ENCODE results near the gene DNALI1. TPM values are rescaled to one million over a fixed set of nuclear protein-coding genes. Genes with fewer than 3 reads are reported as not detected.
"Not testable (repeated sequence)": the region's sequence is repeated elsewhere in the genome, so short reads cannot be mapped to it uniquely, and the experiment has no call there.

DNALI1 gene
- total and polyA plus RNA-seq, 7 donors, result 0.82 to 2.1 (median 1.2) TPM

GRCh38 chr1:37570528-37571334 is 14.0 kb downstream of the DNALI1 start:
- intact Hi-C loops (cut with DNase I), result no loop called here
- TF ChIP-seq, protein P1, sequence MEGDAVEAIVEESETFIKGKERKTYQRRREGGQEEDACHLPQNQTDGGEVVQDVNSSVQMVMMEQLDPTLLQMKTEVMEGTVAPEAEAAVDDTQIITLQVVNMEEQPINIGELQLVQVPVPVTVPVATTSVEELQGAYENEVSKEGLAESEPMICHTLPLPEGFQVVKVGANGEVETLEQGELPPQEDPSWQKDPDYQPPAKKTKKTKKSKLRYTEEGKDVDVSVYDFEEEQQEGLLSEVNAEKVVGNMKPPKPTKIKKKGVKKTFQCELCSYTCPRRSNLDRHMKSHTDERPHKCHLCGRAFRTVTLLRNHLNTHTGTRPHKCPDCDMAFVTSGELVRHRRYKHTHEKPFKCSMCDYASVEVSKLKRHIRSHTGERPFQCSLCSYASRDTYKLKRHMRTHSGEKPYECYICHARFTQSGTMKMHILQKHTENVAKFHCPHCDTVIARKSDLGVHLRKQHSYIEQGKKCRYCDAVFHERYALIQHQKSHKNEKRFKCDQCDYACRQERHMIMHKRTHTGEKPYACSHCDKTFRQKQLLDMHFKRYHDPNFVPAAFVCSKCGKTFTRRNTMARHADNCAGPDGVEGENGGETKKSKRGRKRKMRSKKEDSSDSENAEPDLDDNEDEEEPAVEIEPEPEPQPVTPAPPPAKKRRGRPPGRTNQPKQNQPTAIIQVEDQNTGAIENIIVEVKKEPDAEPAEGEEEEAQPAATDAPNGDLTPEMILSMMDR (IDR thresholded peaks at IDR 0.05), result no peak
- Histone ChIP-seq H3K4me3 (no peak overlapping the region), H3K27ac (no peak overlapping the region), H3K4me1 (no peaks in the 10 kb centered on the region), H3K36me3 (ENCODE audit: insufficient read depth in 1 of 2, low read depth in 1 of 2) (peaks cover 39 to 100% of the 10 kb centered on the region in 2 donors), H3K9me3 (no peaks in the 10 kb centered on the region), H3K27me3 (ENCODE audit: insufficient read depth in 3 of 3, low read length in 2 of 3) (no peaks in the 10 kb centered on the region)
- DNase-seq (no peak), ATAC-seq (no peak)
- 92 to 96% (median 94%) methylated on average over 3 of the region's 3 CpGs for WGBS, 3 donors

DNA sequence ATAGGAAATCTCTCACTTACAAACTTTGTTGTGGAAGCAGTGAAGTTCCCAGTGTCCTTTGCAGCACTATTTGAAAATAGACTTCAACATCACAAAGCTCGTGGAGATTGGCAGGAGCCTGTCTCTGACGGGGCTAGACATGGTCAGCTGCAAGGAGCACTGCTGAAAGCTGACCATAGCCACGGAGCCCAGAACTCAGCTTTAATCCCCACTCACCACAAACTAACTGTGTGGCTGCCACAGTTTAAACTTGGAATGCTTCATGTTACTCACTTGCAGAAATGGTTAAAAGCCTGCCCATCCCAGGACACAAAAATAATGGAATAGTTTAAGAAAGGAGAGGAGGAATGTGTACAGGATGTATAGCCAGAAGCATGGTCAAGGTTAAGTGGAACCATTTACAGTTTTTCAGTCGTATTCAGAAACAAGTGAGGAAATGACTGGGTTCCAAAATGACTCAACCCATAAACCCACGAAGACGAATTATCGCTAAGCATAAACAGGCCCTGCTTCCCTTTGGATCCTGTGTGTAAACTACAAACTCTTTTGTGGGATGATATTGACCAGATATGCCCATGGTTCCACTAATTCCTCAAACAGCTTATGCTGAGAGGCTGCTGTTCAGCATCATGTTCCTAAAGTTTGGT is 18.2 kb downstream of the DNALI1 start:
- TF ChIP-seq, protein P1 (IDR thresholded peaks at IDR 0.05), result no peak
- Histone ChIP-seq H3K36me3 (ENCODE audit: insufficient read depth in 1 of 2, low read depth in 1 of 2) (peaks cover 28 to 99% of the 10 kb centered on the region in 2 donors), H3K27me3 (ENCODE audit: insufficient read depth in 3 of 3, low read length in 2 of 3) (no peaks in the 10 kb centered on the region), H3K27ac (no peak overlapping the region), H3K4me1 (peaks cover 9% of the 10 kb centered on the region), H3K9me3 (no peaks in the 10 kb centered on the region), H3K4me3 (no peak overlapping the region)
- 86 to 88% (median 87%) methylated on average over 7 of the region's 7 CpGs for WGBS, 3 donors
- intact Hi-C loops (cut with DNase I), result no loop called here
- ATAC-seq, result no peak
- no peak for DNase-seq

- Histone ChIP-seq H3K4me1 (peaks cover 9% of the 10 kb centered on the region), H3K27ac (peak overlapping the region; percentile 39), H3K27me3 (ENCODE audit: insufficient read depth in 3 of 3, low read length in 2 of 3) (no peaks in the 10 kb centered on the region), H3K4me3 (no peak overlapping the region), H3K9me3 (no peaks in the 10 kb centered on the region), H3K36me3 (ENCODE audit: insufficient read depth in 1 of 2, low read depth in 1 of 2) (peaks cover 26 to 99% of the 10 kb centered on the region in 2 donors)
- TF ChIP-seq, protein P1 (IDR thresholded peaks at IDR 0.05), result no peak
- DNase-seq (no peak), ATAC-seq (no peak)
- intact Hi-C loops (cut with DNase I), result no loop called here
- WGBS, 3 donors, result 89 to 98% (median 95%) methylated on average over 5 of the region's 5 CpGs
These were observed 19.0 kb downstream of the DNALI1 start for GRCh38 chr1:37575692-37576091.

DNA sequence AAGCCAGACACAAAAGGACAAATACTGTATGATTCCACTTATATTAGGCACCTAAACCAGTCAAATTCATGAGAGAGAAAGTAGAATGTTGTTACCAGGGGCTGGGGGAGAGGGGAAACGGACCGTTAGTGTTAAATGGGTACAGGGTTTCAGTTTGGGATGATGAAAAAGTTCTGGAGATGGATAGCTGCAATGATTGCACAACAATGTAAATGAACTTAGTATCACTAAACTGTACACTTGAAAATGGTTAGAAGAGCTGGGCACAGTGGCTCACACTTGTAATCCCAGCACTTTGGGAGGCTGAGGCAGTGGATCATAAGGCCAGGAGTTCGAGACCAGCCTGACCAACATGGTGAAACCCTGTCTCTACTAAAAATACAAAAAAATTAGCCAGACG is 27.8 kb downstream of the DNALI1 start:
- DNase-seq; intact Hi-C loops (cut with DNase I); H3K27me3 ChIP-seq (ENCODE audit: insufficient read depth in 3 of 3, low read length in 2 of 3); H3K4me3 ChIP-seq; ATAC-seq; H3K9me3 ChIP-seq; H3K27ac ChIP-seq; H3K4me1 ChIP-seq: not testable (repeated sequence)
- H3K36me3 ChIP-seq (ENCODE audit: insufficient read depth in 1 of 2, low read depth in 1 of 2), result peaks cover 23 to 100% of the 10 kb centered on the region in 2 donors
- WGBS, 3 donors, result 84 to 96% (median 86%) methylated on average over 4 of the region's 4 CpGs

- WGBS, 3 donors, result 89 to 96% (median 93%) methylated on average over 2 of the region's 2 CpGs
- Histone ChIP-seq H3K9me3 (no peaks in the 10 kb centered on the region), H3K4me3 (no peak overlapping the region), H3K27ac (no peak overlapping the region), H3K36me3 (ENCODE audit: insufficient read depth in 1 of 2, low read depth in 1 of 2) (peaks cover 28 to 97% of the 10 kb centered on the region in 2 donors), H3K27me3 (ENCODE audit: insufficient read depth in 3 of 3, low read length in 2 of 3) (no peaks in the 10 kb centered on the region), H3K4me1 (no peaks in the 10 kb centered on the region)
- TF ChIP-seq, protein P1 (IDR thresholded peaks at IDR 0.05), result no peak
- DNase-seq (no peak), ATAC-seq (no peak)
- intact Hi-C loops (cut with DNase I), result no loop called here
These were observed 32.2 kb downstream of the DNALI1 start for GRCh38 chr1:37588939-37589338.

All from psoas muscle (tissue), 8 donors.